Measurements from ENCODE around the gene SDR42E1.

The SDR42E1 gene

GRCh38 chr16:82055117-82055516 lies 43.8 kb upstream of the SDR42E1 start:
- Histone ChIP-seq H3K27ac (no peak overlapping the region), H3K36me3 (no peaks in the 10 kb centered on the region), H3K27me3 (peaks cover 17% of the 10 kb centered on the region), H3K4me3 (ENCODE audit: low read depth in 1 of 2, low read length in 1 of 2) (no peak overlapping the region), H3K4me1 (ENCODE audit: control insufficient read depth in 1 of 2, insufficient read depth in 1 of 2, low read depth in 1 of 2, low read length in 1 of 2) (peaks cover 8 to 18% of the 10 kb centered on the region in 2 experiments), H3K9me3 (no peaks in the 10 kb centered on the region)
- no peak for TF ChIP-seq CTCF (IDR thresholded peaks at IDR 0.05)

- Histone ChIP-seq H3K4me1 (ENCODE audit: control insufficient read depth in 1 of 2, insufficient read depth in 1 of 2, low read depth in 1 of 2, low read length in 1 of 2) (peaks cover 3 to 13% of the 10 kb centered on the region in 2 experiments), H3K4me3 (ENCODE audit: low read depth in 1 of 2, low read length in 1 of 2) (no peak overlapping the region), H3K27me3 (peaks cover 37% of the 10 kb centered on the region), H3K9me3 (no peaks in the 10 kb centered on the region), H3K27ac (no peak overlapping the region), H3K36me3 (no peaks in the 10 kb centered on the region)
- no peak for TF ChIP-seq CTCF (IDR thresholded peaks at IDR 0.05)
These were observed 40.4 kb upstream of the SDR42E1 start for GRCh38 chr16:82051656-82052055.

- H3K27me3 ChIP-seq: peaks cover 44% of the 10 kb centered on the region
- H3K4me1 ChIP-seq (ENCODE audit: control insufficient read depth in 1 of 2, insufficient read depth in 1 of 2, low read depth in 1 of 2, low read length in 1 of 2): peaks cover 3 to 5% of the 10 kb centered on the region in 2 experiments
- no peak for TF ChIP-seq CTCF (IDR thresholded peaks at IDR 0.05)
- H3K27ac ChIP-seq: no peak overlapping the region
- H3K36me3 ChIP-seq: no peaks in the 10 kb centered on the region
- H3K9me3 ChIP-seq: no peaks in the 10 kb centered on the region
- H3K4me3 ChIP-seq (ENCODE audit: low read depth in 1 of 2, low read length in 1 of 2): no peak overlapping the region
These were observed 39.7 kb upstream of the SDR42E1 start for GRCh38 chr16:82050909-82051357.

GRCh38 chr16:82050506-82050905 lies 39.2 kb upstream of the SDR42E1 start:
- Histone ChIP-seq H3K4me1 (ENCODE audit: control insufficient read depth in 1 of 2, insufficient read depth in 1 of 2, low read depth in 1 of 2, low read length in 1 of 2) (peaks cover under 1 to 1% of the 10 kb centered on the region in 2 experiments), H3K27ac (no peak overlapping the region), H3K4me3 (ENCODE audit: low read depth in 1 of 2, low read length in 1 of 2) (no peak overlapping the region), H3K36me3 (no peaks in the 10 kb centered on the region), H3K27me3 (peaks cover 48% of the 10 kb centered on the region), H3K9me3 (no peaks in the 10 kb centered on the region)
- TF ChIP-seq CTCF (IDR thresholded peaks at IDR 0.05): no peak

GRCh38 chr16:82049484-82049883 lies 38.2 kb upstream of the SDR42E1 start:
- TF ChIP-seq CTCF (IDR thresholded peaks at IDR 0.05): no peak
- H3K27ac ChIP-seq: no peak overlapping the region
- no peaks in the 10 kb centered on the region for H3K36me3 ChIP-seq
- H3K4me1 ChIP-seq (ENCODE audit: control insufficient read depth in 1 of 2, insufficient read depth in 1 of 2, low read depth in 1 of 2, low read length in 1 of 2): no peaks in the 10 kb centered on the region
- no peak overlapping the region for H3K4me3 ChIP-seq (ENCODE audit: low read depth in 1 of 2, low read length in 1 of 2)
- H3K9me3 ChIP-seq: no peaks in the 10 kb centered on the region
- H3K27me3 ChIP-seq: peaks cover 55% of the 10 kb centered on the region

GRCh38 chr16:82047787-82048186 lies 36.5 kb upstream of the SDR42E1 start:
- H3K36me3 ChIP-seq: no peaks in the 10 kb centered on the region
- H3K27me3 ChIP-seq: peaks cover 49% of the 10 kb centered on the region
- H3K9me3 ChIP-seq: no peaks in the 10 kb centered on the region
- H3K4me1 ChIP-seq (ENCODE audit: control insufficient read depth in 1 of 2, insufficient read depth in 1 of 2, low read depth in 1 of 2, low read length in 1 of 2): no peaks in the 10 kb centered on the region
- TF ChIP-seq CTCF (IDR thresholded peaks at IDR 0.05): no peak
- H3K4me3 ChIP-seq (ENCODE audit: low read depth in 1 of 2, low read length in 1 of 2): no peak overlapping the region
- H3K27ac ChIP-seq: no peak overlapping the region

Data from neutrophil (primary cell).